ENCODE results near the gene IPO7.

GRCh38 chr11:9344061-9344680 is 40.3 kb upstream of the IPO7 start:
- no peak for TF ChIP-seq CTCF (optimal IDR thresholded peaks at IDR 0.05 in 1 of 3, IDR thresholded peaks at IDR 0.05 in 1 of 3, conservative IDR thresholded peaks at IDR 0.05 in 1 of 3; ENCODE audit: extremely low read depth in 1 of 3, insufficient read depth in 2 of 3, low read length in 3 of 3)
- TF ChIP-seq EZH2 (IDR thresholded peaks at IDR 0.05; ENCODE audit: low read length): no peak

Measured in keratinocyte (primary cell).